SK-N-MC (cell line): ENCODE results near the gene TRIM8.

Experiments
- EZH2 ChIP-seq: fragments of 200-600 bp; sonication (generic); IDR thresholded peaks from one replicate; pipeline ENCODE4 v1.6.1; 2017; ENCODE audit warnings: antibody characterized with exemption
- FOXP2 ChIP-seq: optimal IDR thresholded peaks from 2 replicates; pipeline ENCODE3; 2011; ENCODE audit warnings: mild to moderate bottlenecking, moderate library complexity; ENCODE audit not compliant: insufficient read depth; ENCODE audit errors: extremely low read length, control extremely low read depth

GRCh38 chr10:102595897-102596296 is 48.4 kb upstream of the TRIM8 start:
- TF ChIP-seq FOXP2 (no peak), EZH2 (no peak)
